Measurements from ENCODE around the gene PTPRD. TPM values are rescaled to one million over a fixed set of nuclear protein-coding genes. Genes with fewer than 3 reads are reported as not detected.

The PTPRD gene
- total and polyA plus RNA-seq, 9 of the 15 experiments (the other 6 are each of a cell fraction or from before 2014, with no cell fraction given), result 0.11 TPM; not detected in 8

DNA sequence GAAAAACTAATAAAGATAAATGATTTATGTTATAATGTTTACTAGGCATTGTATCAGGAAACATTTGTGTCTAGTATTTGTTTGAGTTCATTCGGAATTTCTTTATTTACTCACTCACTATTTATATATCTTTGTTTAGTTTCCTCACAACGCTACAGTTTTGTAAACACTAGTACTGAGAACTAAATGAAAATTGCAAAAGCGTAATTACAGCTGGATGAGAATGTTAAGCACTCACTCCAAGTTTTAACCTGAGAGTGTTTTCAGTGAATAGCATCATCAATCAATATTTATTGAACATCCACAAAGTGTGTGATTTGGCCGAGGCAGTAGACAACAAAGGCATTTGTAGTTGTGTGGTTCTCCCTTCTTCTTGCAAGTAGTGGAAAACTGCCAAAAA is 1843.6 kb downstream of the PTPRD start (continued):
- TF ChIP-seq FOSL1 (tag; conservative IDR thresholded peaks at IDR 0.05), result no peak
- TF ChIP-seq RBFOX2 (IDR thresholded peaks at IDR 0.05; ENCODE audit: low read depth, low read length), result no peak
- TF ChIP-seq PCBP1 (IDR thresholded peaks at IDR 0.05; ENCODE audit: low read depth, low read length, poor library complexity, severe bottlenecking), result no peak

DNA sequence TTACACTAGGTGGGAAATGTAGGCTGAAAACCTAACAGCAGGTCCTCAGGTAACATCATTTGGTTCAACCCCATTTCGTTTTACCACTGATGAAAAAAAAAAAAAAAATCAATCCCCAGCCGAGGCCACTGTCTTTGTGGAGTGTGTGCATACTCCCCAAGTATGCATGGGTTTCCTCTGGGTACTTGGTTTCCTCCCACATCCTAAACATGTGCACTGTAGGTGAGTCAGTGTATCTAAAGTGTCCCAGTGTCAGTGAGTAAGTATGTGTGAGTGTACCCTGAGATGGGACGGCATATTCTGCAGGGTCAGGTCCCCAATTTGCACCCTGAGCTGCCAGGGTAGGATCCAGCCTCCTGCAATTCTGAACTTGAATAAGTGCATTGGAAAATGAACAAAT is 1846.7 kb downstream of the PTPRD start:
- H3K27me3 ChIP-seq (ENCODE audit: control insufficient read depth in 2 of 2, insufficient read depth in 2 of 2, low read length in 2 of 2), result no peaks in the 10 kb centered on the region
- H3K4me3 ChIP-seq, result no peak overlapping the region
- no peaks in the 10 kb centered on the region for H3K79me2 ChIP-seq (ENCODE audit: control insufficient read depth, insufficient read depth, low read length)
- no peak for FAIRE-seq
- no peaks in the 10 kb centered on the region for H3K9me1 ChIP-seq (ENCODE audit: control insufficient read depth, insufficient read depth, low read length)
- POLR2A ChIA-PET, result no interaction called here
- H3K4me2 ChIP-seq (ENCODE audit: insufficient read depth, low read length), result no peak overlapping the region
- H3K36me3 ChIP-seq (ENCODE audit: control insufficient read depth, insufficient read depth, low read length), result no peaks in the 10 kb centered on the region
- WGBS (ENCODE audit: insufficient coverage, low coverage, missing lambda C conversion rate), result 5% methylated on average over 2 of the region's 3 CpGs
- H3K9ac ChIP-seq (ENCODE audit: insufficient read depth in 1 of 2, low read depth in 2 of 2, low read length in 2 of 2), result no peak overlapping the region
- H3K9me3 ChIP-seq (replicated peaks; ENCODE audit: control insufficient read depth, insufficient read depth, low read depth, low read length), result no peaks in the 10 kb centered on the region
- H3K4me1 ChIP-seq (replicated peaks in 1 of 2; ENCODE audit: control insufficient read depth in 2 of 2, insufficient read depth in 2 of 2, low read length in 2 of 2), result no peaks in the 10 kb centered on the region
- H2AFZ ChIP-seq (ENCODE audit: low read depth, low read length), result no peak overlapping the region
- CTCF ChIA-PET (ENCODE audit: low intra/inter-chr PET ratio), result no interaction called here
- H3K27ac ChIP-seq (ENCODE audit: extremely low read depth, low read depth, low read length), result no peak overlapping the region
- H4K20me1 ChIP-seq (replicated peaks; ENCODE audit: control insufficient read depth, insufficient read depth, low read length), result no peaks in the 10 kb centered on the region
- BruUV-seq (replicated peaks), result no TSS peak
- ATAC-seq, result no peak
- intact Hi-C loops (cut with micrococcal nuclease) (no loop called here), in situ Hi-C loops (cut with MboI) (no loop called here)
- no peak for DNase-seq (ENCODE audit: extremely low read depth in 1 of 4, low spot score in 3 of 4)
- TF ChIP-seq CBX3 (IDR thresholded peaks at IDR 0.05; ENCODE audit: borderline replicate concordance in 1 of 2, low read length in 2 of 2) (no peak), GATAD2B (IDR thresholded peaks at IDR 0.05; ENCODE audit: borderline replicate concordance) (no peak), NR2F6 (CRISPR knock-in tag; IDR thresholded peaks at IDR 0.05) (no peak), ZNF699 (CRISPR knock-in tag; IDR thresholded peaks at IDR 0.05; ENCODE audit: insufficient replicate concordance) (no peak), ELF2 (CRISPR knock-in tag; IDR thresholded peaks at IDR 0.05) (no peak)
